Liver (tissue), 9 donors: ENCODE data around the gene ACVR1C. TPM values are rescaled to one million over a fixed set of nuclear protein-coding genes. Genes with fewer than 3 reads are reported as not detected.

ENCODE experiments used
- DNase-seq: peaks from one replicate; pipeline ENCODE4 v3.0.0-alpha.2; 2017; ENCODE audit warnings: low spot score
- H3K27ac ChIP-seq, 2 donors: one replicate each; pipeline ENCODE4 v1.7.0; 2013; ENCODE audit warnings: inconsistent platforms in 2 of 2, low read length in 2 of 2, control low read depth in 1 of 2, low read depth in 1 of 2, mild to moderate bottlenecking in 1 of 2
- H3K27me3 ChIP-seq, 4 donors: one replicate each; pipeline versions ENCODE4 v1.6.1 to v1.7.0; 2013; ENCODE audit warnings: low read length in 3 of 4, inconsistent platforms in 1 of 4, mild to moderate bottlenecking in 1 of 4, moderate library complexity in 1 of 4; ENCODE audit not compliant: control insufficient read depth in 4 of 4, insufficient read depth in 4 of 4
- H3K36me3 ChIP-seq, 4 donors: one replicate each; pipeline versions ENCODE4 v1.6.1 to v1.7.0; 2013; ENCODE audit warnings: low read length in 3 of 4, mild to moderate bottlenecking in 3 of 4, low read depth in 1 of 4, moderate library complexity in 1 of 4; ENCODE audit not compliant: control insufficient read depth in 4 of 4, insufficient read depth in 3 of 4
- H3K4me1 ChIP-seq, 4 donors: one replicate each; pipeline versions ENCODE4 v1.6.1 to v1.7.0; 2013; ENCODE audit warnings: low read length in 3 of 4, mild to moderate bottlenecking in 3 of 4, moderate library complexity in 1 of 4; ENCODE audit not compliant: control insufficient read depth in 4 of 4, insufficient read depth in 4 of 4
- H3K4me3 ChIP-seq, 3 donors: one replicate each; pipeline versions ENCODE4 v1.6.1 to v1.7.0; 2013; ENCODE audit warnings: low read length in 3 of 3, control low read depth in 1 of 3, low read depth in 1 of 3, mild to moderate bottlenecking in 1 of 3
- H3K9ac ChIP-seq, 2 donors: one replicate each; pipeline ENCODE4 v1.7.0; 2013; ENCODE audit warnings: low read length in 2 of 2, mild to moderate bottlenecking in 2 of 2, moderate library complexity in 2 of 2, control low read depth in 1 of 2, low read depth in 1 of 2
- H3K9me3 ChIP-seq, 4 donors: one replicate each; pipeline versions ENCODE4 v1.6.1 to v1.7.0; 2013; ENCODE audit warnings: low read length in 3 of 4; ENCODE audit not compliant: control insufficient read depth in 4 of 4
- EGR1 ChIP-seq, 2 donors: IDR thresholded peaks; 2 replicates each; pipeline ENCODE4 v1.6.1; 2016 to 2018; ENCODE audit warnings: antibody characterized with exemption in 2 of 2, low read depth in 2 of 2
- FOXA1 ChIP-seq: IDR thresholded peaks from 2 replicates; pipeline ENCODE4 v1.6.1; 2016; ENCODE audit warnings: antibody characterized with exemption
- FOXA2 ChIP-seq: IDR thresholded peaks from 2 replicates; pipeline ENCODE4 v1.6.1; 2016; ENCODE audit warnings: antibody characterized with exemption
- GABPA ChIP-seq, 2 donors: IDR thresholded peaks in 1 of 2; conservative IDR thresholded peaks in 1 of 2; 2 replicates each; pipeline ENCODE4 v1.6.1; 2016; ENCODE audit warnings: antibody characterized with exemption in 2 of 2, mild to moderate bottlenecking in 1 of 2, moderate library complexity in 1 of 2
- HNF4A ChIP-seq, 2 donors: conservative IDR thresholded peaks; 2 replicates each; pipeline ENCODE4 v1.6.1; 2016; ENCODE audit warnings: antibody characterized with exemption in 2 of 2, mild to moderate bottlenecking in 2 of 2
- HNF4G ChIP-seq: IDR thresholded peaks from 2 replicates; pipeline ENCODE4 v1.6.1; 2016; ENCODE audit warnings: antibody characterized with exemption
- JUND ChIP-seq, 2 donors: IDR thresholded peaks; 2 replicates each; pipeline ENCODE4 v1.6.1; 2016; ENCODE audit warnings: antibody characterized with exemption in 2 of 2
- MAX ChIP-seq: IDR thresholded peaks from 2 replicates; pipeline ENCODE4 v1.6.1; 2016; ENCODE audit warnings: antibody characterized with exemption
- NR2F2 ChIP-seq: IDR thresholded peaks from 2 replicates; pipeline ENCODE4 v1.6.1; 2016; ENCODE audit warnings: antibody characterized with exemption
- RAD21 ChIP-seq, 2 donors: IDR thresholded peaks; 2 replicates each; pipeline ENCODE4 v1.6.1; 2016; ENCODE audit warnings: antibody characterized with exemption in 2 of 2, mild to moderate bottlenecking in 2 of 2
- RXRA ChIP-seq, 2 donors: IDR thresholded peaks; 2 replicates each; pipeline ENCODE4 v1.6.1; 2017 to 2018; ENCODE audit warnings: antibody characterized with exemption in 2 of 2, mild to moderate bottlenecking in 1 of 2
- SP1 ChIP-seq: IDR thresholded peaks from 2 replicates; pipeline ENCODE4 v1.6.1; 2018; ENCODE audit warnings: antibody characterized with exemption, mild to moderate bottlenecking
- TAF1 ChIP-seq: conservative IDR thresholded peaks from 2 replicates; pipeline ENCODE4 v1.6.1; 2016; ENCODE audit warnings: antibody characterized with exemption, mild to moderate bottlenecking
- YY1 ChIP-seq: IDR thresholded peaks from 2 replicates; pipeline ENCODE4 v1.6.1; 2016; ENCODE audit warnings: antibody characterized with exemption, mild to moderate bottlenecking
- WGBS: extraction: QIAGEN DNeasy Blood & Tissue Kit; methylation state at CpG from one replicate; pipeline ENCODE4 v1.1.7; 2013; 5-methylcytosine and 5-hydroxymethylcytosine counted together
- polyA plus RNA-seq, 2 donors: library from polyadenylated mRNA; stranded (reverse) in 1 of 2; unstranded in 1 of 2; fragments of 200-250 nt in 1 of 2; fragments of >200 nt in 1 of 2; fragmentation: Nextera tagmentation in 1 of 2; extraction: Ambion mirVana in 1 of 2; gene quantifications; one replicate each; pipeline versions ENCODE4 v1.2.1 to v1.2.3, GENCODE V29; 2013 to 2015
- total RNA-seq, 2 donors: library from RNA; depleted of rRNA; stranded (reverse); fragments of >200 nt; gene quantifications; one replicate each; pipeline ENCODE4 v1.2.3, GENCODE V29; 2014
- TF ChIP-seq, protein P1 (sequence below): IDR thresholded peaks from 2 replicates; pipeline ENCODE4 v1.6.1; 2016; ENCODE audit warnings: antibody characterized with exemption, mild to moderate bottlenecking
- TF ChIP-seq, protein P2 (sequence below): fragments of 150-350 bp; IDR thresholded peaks from 2 replicates; pipeline ENCODE4 v1.5.1; 2017; ENCODE audit warnings: improper control_type of control experiment, low read depth, low read length; ENCODE audit not compliant: missing input control
- TF ChIP-seq, protein P3 (sequence below): IDR thresholded peaks from 2 replicates; pipeline ENCODE4 v1.6.1; 2016; ENCODE audit warnings: antibody characterized with exemption
- TF ChIP-seq, protein P4 (sequence below): IDR thresholded peaks from 2 replicates; pipeline ENCODE4 v1.6.1; 2016; ENCODE audit warnings: antibody characterized with exemption
- donor health status: healthy.
- donor health status: healthy.
- donor health status: healthy.
- donor health status: healthy.
- donor health status: healthy.

The ACVR1C gene
- total and polyA plus RNA-seq, 4 donors, result 0.19 to 2.5 (median 0.73) TPM

DNA sequence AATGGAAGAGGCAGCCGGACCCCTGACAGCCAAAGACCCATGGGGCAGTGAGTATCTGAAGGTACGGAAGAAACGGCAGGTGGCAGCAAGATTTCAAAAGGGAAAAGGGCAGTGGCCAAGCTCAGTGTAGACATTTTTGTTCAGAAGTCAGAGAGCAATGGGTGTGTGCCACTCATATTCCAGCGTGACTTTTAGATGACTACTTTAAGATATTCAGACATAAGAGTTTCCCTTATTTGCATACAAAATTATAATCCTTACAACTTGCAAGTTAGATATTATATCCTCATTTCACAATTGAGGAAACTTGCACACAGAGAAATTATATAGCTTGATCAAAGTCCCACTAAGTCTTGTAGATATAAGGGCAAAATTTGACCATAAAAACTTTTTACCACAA is 124.0 kb downstream of the ACVR1C start:
- TF ChIP-seq JUND (IDR thresholded peaks at IDR 0.05), result no peak
- TF ChIP-seq, protein P1, sequence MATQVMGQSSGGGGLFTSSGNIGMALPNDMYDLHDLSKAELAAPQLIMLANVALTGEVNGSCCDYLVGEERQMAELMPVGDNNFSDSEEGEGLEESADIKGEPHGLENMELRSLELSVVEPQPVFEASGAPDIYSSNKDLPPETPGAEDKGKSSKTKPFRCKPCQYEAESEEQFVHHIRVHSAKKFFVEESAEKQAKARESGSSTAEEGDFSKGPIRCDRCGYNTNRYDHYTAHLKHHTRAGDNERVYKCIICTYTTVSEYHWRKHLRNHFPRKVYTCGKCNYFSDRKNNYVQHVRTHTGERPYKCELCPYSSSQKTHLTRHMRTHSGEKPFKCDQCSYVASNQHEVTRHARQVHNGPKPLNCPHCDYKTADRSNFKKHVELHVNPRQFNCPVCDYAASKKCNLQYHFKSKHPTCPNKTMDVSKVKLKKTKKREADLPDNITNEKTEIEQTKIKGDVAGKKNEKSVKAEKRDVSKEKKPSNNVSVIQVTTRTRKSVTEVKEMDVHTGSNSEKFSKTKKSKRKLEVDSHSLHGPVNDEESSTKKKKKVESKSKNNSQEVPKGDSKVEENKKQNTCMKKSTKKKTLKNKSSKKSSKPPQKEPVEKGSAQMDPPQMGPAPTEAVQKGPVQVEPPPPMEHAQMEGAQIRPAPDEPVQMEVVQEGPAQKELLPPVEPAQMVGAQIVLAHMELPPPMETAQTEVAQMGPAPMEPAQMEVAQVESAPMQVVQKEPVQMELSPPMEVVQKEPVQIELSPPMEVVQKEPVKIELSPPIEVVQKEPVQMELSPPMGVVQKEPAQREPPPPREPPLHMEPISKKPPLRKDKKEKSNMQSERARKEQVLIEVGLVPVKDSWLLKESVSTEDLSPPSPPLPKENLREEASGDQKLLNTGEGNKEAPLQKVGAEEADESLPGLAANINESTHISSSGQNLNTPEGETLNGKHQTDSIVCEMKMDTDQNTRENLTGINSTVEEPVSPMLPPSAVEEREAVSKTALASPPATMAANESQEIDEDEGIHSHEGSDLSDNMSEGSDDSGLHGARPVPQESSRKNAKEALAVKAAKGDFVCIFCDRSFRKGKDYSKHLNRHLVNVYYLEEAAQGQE, result no peak
- TF ChIP-seq, protein P2, sequence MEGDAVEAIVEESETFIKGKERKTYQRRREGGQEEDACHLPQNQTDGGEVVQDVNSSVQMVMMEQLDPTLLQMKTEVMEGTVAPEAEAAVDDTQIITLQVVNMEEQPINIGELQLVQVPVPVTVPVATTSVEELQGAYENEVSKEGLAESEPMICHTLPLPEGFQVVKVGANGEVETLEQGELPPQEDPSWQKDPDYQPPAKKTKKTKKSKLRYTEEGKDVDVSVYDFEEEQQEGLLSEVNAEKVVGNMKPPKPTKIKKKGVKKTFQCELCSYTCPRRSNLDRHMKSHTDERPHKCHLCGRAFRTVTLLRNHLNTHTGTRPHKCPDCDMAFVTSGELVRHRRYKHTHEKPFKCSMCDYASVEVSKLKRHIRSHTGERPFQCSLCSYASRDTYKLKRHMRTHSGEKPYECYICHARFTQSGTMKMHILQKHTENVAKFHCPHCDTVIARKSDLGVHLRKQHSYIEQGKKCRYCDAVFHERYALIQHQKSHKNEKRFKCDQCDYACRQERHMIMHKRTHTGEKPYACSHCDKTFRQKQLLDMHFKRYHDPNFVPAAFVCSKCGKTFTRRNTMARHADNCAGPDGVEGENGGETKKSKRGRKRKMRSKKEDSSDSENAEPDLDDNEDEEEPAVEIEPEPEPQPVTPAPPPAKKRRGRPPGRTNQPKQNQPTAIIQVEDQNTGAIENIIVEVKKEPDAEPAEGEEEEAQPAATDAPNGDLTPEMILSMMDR, result no peak
- no peak for TF ChIP-seq RXRA (IDR thresholded peaks at IDR 0.05)
- no peak for TF ChIP-seq YY1
- TF ChIP-seq, protein P3, sequence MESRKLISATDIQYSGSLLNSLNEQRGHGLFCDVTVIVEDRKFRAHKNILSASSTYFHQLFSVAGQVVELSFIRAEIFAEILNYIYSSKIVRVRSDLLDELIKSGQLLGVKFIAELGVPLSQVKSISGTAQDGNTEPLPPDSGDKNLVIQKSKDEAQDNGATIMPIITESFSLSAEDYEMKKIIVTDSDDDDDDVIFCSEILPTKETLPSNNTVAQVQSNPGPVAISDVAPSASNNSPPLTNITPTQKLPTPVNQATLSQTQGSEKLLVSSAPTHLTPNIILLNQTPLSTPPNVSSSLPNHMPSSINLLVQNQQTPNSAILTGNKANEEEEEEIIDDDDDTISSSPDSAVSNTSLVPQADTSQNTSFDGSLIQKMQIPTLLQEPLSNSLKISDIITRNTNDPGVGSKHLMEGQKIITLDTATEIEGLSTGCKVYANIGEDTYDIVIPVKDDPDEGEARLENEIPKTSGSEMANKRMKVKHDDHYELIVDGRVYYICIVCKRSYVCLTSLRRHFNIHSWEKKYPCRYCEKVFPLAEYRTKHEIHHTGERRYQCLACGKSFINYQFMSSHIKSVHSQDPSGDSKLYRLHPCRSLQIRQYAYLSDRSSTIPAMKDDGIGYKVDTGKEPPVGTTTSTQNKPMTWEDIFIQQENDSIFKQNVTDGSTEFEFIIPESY, result no peak
- TF ChIP-seq FOXA1, result no peak
- no peak for TF ChIP-seq SP1
- TF ChIP-seq, protein P4, sequence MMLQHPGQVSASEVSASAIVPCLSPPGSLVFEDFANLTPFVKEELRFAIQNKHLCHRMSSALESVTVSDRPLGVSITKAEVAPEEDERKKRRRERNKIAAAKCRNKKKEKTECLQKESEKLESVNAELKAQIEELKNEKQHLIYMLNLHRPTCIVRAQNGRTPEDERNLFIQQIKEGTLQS, result no peak
- TF ChIP-seq HNF4G, result no peak
- TF ChIP-seq HNF4A (conservative IDR thresholded peaks at IDR 0.05), result no peak
- no peak for TF ChIP-seq GABPA (IDR thresholded peaks at IDR 0.05 in 1 of 2, conservative IDR thresholded peaks at IDR 0.05 in 1 of 2)
- TF ChIP-seq MAX, result no peak
- TF ChIP-seq RAD21 (IDR thresholded peaks at IDR 0.05), result no peak
- no peak for TF ChIP-seq FOXA2
- no peak for TF ChIP-seq NR2F2
- TF ChIP-seq TAF1, result no peak
- TF ChIP-seq EGR1 (IDR thresholded peaks at IDR 0.05; ENCODE audit: low read depth in 2 of 2), result no peak
- no peak for DNase-seq
- no peaks in the 10 kb centered on the region for H3K4me1 ChIP-seq
- peaks cover 0 to 2% (median under 1%) of the 10 kb centered on the region in 4 donors for H3K9me3 ChIP-seq
- no peak overlapping the region for H3K4me3 ChIP-seq
- H3K9ac ChIP-seq, result no peak overlapping the region
- no peak overlapping the region for H3K27ac ChIP-seq
- no peaks in the 10 kb centered on the region for H3K27me3 ChIP-seq
- WGBS, result 86% methylated on average over 4 of the region's 4 CpGs
- H3K36me3 ChIP-seq, result no peaks in the 10 kb centered on the region
